ENCODE measurements around the gene CAND2. TPM values are rescaled to one million over a fixed set of nuclear protein-coding genes. Genes with fewer than 3 reads are reported as not detected.
A peak's percentile ranks its signal among the peaks of the same experiment; 100 is the strongest.

The CAND2 gene
- total and polyA plus RNA-seq, 9 of the 15 experiments (the other 6 are each of a cell fraction or from before 2014, with no cell fraction given): 0.91 to 14.9 (median 4.3) TPM

- TF ChIP-seq SFPQ (IDR thresholded peaks at IDR 0.05; ENCODE audit: low read depth, low read length) (no peak), MTA3 (IDR thresholded peaks at IDR 0.05; ENCODE audit: borderline replicate concordance) (no peak), ZBTB11 (CRISPR knock-in tag; IDR thresholded peaks at IDR 0.05) (no peak), TCF3 (CRISPR knock-in tag; IDR thresholded peaks at IDR 0.05) (peak; percentile 86), NFATC3 (IDR thresholded peaks at IDR 0.05) (no peak), SUPT5H (IDR thresholded peaks at IDR 0.05) (no peak), HMBOX1 (IDR thresholded peaks at IDR 0.05) (peak; percentile 18; the same call in 1 of the 2 replicates), ZBTB7A (IDR thresholded peaks at IDR 0.05; ENCODE audit: borderline replicate concordance, control insufficient read depth, low read depth, low read length) (no peak), BACH1 (tag; IDR thresholded peaks at IDR 0.05) (no peak), CHD1 (IDR thresholded peaks at IDR 0.05; ENCODE audit: low read length) (no peak), RAD21 (CRISPR knock-in tag; conservative IDR thresholded peaks at IDR 0.05 in 1 of 2, IDR thresholded peaks at IDR 0.05 in 1 of 2) (no peak), ZNF699 (CRISPR knock-in tag; IDR thresholded peaks at IDR 0.05; ENCODE audit: insufficient replicate concordance) (no peak), ARID2 (IDR thresholded peaks at IDR 0.05) (no peak), EP300 (IDR thresholded peaks at IDR 0.05; ENCODE audit: low read length) (peak; percentile 49; the same call in 1 of the 2 replicates), CTBP1 (IDR thresholded peaks at IDR 0.05; ENCODE audit: borderline replicate concordance) (peak; percentile 34; the same call in 1 of the 2 replicates), CTCFL (IDR thresholded peaks at IDR 0.05; ENCODE audit: borderline replicate concordance, insufficient read depth, low read depth, low read length, poor library complexity, severe bottlenecking) (no peak), ZNF23 (CRISPR knock-in tag; IDR thresholded peaks at IDR 0.05) (no peak), FOXK2 (conservative IDR thresholded peaks at IDR 0.05 in 1 of 2, IDR thresholded peaks at IDR 0.05 in 1 of 2; ENCODE audit: low read depth in 2 of 2) (peak; percentile 70 to 78), HDAC3 (IDR thresholded peaks at IDR 0.05; ENCODE audit: borderline replicate concordance, partially characterized antibody) (no peak), SMARCA4 (IDR thresholded peaks at IDR 0.05) (peak; percentile 58; the same call in 1 of the 2 replicates)
Measured at GRCh38 chr3:12755754-12756153, 40.7 kb upstream of the CAND2 start (continued).

All from K562 (cell line).